Hematopoietic multipotent progenitor cell treated with erythropoietin and hydrocortisone succinate and interleukin-3 and kit ligand, for 8 days (in vitro differentiated cells): Measurements from ENCODE around the gene ADAMTSL3.

Source experiments
- DNase-seq: peaks from one replicate; pipeline ENCODE4 v3.0.0-alpha.2; 2015

The ADAMTSL3 gene, protein sequence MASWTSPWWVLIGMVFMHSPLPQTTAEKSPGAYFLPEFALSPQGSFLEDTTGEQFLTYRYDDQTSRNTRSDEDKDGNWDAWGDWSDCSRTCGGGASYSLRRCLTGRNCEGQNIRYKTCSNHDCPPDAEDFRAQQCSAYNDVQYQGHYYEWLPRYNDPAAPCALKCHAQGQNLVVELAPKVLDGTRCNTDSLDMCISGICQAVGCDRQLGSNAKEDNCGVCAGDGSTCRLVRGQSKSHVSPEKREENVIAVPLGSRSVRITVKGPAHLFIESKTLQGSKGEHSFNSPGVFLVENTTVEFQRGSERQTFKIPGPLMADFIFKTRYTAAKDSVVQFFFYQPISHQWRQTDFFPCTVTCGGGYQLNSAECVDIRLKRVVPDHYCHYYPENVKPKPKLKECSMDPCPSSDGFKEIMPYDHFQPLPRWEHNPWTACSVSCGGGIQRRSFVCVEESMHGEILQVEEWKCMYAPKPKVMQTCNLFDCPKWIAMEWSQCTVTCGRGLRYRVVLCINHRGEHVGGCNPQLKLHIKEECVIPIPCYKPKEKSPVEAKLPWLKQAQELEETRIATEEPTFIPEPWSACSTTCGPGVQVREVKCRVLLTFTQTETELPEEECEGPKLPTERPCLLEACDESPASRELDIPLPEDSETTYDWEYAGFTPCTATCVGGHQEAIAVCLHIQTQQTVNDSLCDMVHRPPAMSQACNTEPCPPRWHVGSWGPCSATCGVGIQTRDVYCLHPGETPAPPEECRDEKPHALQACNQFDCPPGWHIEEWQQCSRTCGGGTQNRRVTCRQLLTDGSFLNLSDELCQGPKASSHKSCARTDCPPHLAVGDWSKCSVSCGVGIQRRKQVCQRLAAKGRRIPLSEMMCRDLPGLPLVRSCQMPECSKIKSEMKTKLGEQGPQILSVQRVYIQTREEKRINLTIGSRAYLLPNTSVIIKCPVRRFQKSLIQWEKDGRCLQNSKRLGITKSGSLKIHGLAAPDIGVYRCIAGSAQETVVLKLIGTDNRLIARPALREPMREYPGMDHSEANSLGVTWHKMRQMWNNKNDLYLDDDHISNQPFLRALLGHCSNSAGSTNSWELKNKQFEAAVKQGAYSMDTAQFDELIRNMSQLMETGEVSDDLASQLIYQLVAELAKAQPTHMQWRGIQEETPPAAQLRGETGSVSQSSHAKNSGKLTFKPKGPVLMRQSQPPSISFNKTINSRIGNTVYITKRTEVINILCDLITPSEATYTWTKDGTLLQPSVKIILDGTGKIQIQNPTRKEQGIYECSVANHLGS (N-terminal part only)

DNA sequence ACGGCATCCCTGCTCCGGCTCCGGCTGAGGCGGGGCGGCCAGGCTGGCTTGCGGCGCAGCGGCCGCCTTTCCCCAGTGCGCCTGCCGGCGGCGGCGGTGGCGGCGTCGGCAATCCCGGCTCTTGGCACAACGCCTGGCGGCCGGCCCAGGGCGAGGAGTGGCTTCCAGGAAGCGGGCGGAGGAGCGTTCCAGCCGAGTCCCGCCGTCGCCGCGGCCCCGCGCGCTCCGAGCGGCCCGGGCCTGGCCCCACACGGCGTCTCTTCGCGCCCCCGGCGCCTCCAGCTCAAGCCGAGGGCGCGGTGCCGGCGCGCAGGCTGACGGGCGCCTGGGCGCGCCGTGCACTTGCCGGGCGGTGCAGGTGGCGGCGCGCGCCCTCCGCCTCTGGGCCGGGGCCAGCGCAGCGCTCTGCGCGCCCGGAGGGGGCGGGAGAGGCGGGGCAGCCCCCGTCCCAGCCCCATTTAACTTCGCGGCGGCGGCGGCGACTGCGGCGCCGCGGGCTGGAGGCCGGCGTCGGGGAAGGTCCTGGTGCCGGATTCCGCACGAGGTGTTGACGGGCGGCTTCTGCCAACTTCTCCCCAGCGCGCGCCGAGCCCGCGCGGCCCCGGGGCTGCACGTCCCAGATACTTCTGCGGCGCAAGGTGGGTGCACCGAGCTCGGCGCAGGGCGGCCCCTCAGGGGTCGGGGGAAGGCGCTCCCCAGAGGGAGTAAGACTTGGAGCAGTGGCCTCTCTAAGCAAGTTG lies at the start of gene ADAMTSL3:
ADAMTSL3 (plus strand) TSS at position 485 of the 740 bp plus-strand sequence. CDS start 1,639 bp downstream, outside the sequence.
- peak; percentile 52 for DNase-seq

DNA sequence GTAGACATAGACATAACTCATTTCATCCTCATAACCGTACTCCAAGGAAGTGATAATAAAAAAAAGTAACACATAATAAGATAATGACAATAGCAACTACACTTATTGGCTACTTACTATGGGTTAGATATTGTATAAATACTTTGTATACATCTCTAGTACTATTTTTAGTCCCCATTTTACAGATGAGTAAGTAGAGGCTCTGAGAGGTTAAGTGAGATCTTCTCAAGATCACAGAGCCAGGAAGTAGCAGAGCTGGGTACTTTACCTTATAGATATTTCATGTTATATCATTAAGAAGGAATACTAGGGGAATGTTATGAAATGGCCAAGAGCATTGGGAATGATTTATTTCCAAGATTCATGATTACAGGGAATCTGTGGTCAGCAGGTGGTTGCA lies 49.4 kb upstream of the ADAMTSL3 start:
- DNase-seq = no peak

DNA sequence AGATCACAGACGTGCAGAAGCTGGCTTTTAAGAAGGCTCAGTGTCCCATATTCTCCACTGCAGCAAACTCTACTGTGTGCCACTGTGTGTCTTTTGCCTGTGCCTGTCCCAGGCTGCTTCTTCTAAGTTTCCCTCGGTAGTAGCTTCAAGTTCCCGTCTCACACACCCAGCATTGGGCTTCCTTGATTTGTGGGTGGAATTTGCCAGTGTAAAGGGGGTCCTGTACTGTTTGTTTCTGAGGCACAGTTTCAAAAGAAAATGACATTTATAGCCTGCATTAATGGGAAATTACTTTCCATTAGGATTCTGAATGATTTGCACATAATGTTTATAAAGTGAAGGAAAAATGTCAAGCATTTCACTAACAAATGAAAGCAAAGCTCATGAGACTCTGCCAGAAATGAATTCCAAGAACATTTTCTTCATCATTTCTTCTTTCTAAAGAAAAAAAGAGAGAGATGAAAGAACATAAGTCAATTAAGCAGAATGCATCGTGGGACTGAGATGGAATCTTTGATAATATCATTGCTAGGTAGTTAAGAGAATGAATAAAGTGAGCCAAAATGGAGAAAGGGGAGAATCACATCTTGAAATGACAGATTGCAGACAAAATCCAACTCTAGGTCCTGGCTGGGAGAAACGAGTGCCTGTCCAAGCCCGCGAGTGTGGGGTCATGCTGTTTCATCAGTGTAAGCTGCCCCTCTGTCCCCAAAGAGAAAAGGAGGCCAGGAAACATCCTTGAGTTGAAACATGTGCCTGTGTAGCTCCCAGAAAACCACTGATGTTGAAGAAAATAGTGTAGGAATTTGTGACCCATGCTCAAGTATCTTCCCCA lies 48.6 kb upstream of the ADAMTSL3 start:
- no peak for DNase-seq

DNA sequence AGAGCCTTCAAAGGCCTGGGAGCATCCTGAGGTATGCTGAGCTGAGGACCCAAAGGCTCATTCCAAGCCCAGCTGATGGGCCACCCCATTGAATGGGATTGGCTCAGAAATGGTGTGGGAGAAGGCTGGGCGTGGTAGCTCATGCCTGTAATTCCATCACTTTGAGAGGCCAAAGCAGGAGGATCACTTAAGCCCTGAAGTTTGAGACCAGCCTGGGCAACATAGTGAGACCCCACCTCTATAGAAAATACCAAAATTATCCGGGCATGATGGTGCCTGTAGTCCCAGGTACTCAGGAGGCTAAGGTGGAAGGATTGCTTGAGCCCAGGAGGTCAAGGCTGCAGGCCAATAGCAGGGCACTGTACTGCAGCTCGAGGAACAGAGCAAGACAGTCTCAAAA lies 43.8 kb upstream of the ADAMTSL3 start:
- no peak for DNase-seq

DNA sequence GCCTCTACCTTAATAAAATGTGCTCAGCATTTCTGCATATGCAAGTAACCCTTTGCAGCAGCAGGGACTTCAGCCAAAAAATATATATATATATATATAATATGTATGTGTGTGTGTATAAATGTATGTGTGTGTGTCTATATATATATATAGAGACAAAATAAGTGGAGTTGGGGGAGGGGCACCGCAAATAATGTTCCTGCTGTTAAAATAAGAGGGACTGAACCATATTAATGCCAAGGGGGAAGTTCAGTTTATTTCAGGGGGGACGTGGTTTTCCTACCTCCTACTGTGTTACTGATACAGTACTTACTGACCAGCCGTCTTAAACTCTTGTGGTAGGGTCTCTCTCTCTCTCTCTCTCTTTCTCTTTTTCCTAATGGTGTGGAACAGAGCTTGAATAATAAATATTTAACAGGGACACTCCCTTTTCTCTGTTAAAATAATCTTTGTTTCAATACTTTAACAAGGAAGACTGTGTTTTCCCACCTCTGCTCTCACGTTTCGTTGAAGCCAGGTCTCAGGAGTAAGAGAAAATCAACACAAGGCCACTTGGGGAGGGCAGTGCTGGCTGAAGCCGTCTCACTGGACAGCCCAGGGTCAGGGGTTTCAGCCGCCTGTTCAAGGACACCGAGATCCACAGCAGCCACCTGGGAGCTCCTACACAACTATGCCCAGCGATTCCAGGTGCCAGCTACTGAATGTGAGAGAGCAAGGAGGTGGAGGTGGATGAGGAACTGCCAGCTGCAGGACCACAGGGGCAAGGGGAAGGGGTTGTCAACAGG lies 42.8 kb upstream of the ADAMTSL3 start:
- DNase-seq = no peak

DNA sequence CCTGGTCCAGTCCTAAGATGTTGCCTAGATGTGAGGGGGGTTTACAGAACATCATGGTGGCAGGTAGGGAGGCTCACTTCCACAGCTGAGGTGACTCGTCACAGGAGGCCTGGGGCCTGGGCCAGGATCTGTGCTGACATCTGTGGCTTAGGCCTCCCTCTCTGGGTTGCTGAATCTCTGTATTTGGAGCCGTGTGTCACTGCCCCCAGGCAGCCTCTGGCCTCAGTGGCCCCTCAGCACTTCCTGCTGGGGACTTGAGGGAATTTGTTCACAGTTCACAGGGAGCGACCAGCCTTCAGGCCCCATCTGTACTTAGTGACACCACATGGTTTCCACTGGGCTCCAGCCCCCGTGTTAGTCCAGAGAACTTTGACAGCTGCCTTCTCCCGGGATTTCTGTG lies 41.7 kb upstream of the ADAMTSL3 start:
- no peak for DNase-seq

DNA sequence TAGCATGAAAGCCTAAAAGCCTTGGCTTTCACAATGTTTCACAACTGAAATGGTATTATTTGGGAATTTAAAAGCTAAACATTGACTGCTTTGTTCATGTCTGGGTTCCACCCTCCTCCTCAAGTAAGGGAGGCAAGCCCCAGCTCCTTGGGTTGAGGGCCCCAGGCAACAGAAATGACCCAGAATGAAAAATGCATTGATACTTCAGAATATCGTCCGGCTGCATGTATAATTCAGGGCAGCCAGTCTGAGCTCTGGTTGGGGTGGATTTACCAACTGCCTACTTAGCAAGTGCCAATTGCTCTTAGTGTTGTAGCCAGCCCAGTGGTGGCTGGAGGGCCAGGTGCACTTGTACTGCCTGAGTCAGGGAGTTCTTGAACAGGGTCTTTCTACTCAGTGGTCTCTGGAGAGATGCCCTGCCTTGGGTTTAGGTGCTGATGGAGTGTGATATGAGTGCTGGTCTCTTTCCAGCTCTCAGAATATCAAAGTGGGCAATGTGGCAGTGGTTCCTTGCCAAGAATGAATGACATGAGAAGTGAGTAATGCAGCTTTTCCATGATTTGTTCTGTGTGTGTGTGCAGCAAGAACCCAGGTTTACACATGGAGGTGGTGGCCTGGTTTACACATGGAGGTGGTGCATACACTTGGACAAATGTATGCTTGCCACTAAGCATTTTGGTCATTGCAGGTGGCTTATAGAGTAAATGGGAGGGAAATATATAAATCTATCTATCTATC lies 40.9 kb upstream of the ADAMTSL3 start:
- DNase-seq = no peak

DNA sequence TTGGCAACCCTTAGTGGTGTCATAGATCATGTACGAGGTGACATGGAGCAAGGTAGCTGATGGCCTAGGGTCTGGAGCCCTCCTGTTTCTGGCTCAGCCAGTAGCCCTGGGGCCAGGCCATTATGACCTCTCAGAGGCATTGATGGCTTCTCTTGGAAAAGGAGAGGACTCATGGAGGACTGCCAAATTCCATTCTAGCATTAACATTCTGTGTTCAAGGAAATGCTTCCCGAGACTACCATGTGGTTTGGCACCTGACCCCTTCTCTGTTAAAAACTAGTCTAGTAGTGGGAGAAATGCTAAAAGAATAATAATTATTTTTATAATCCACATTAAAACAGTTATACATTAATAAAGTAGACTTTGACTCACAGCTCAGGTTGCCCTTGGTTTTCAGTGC lies 40.2 kb upstream of the ADAMTSL3 start:
- DNase-seq = no peak

DNA sequence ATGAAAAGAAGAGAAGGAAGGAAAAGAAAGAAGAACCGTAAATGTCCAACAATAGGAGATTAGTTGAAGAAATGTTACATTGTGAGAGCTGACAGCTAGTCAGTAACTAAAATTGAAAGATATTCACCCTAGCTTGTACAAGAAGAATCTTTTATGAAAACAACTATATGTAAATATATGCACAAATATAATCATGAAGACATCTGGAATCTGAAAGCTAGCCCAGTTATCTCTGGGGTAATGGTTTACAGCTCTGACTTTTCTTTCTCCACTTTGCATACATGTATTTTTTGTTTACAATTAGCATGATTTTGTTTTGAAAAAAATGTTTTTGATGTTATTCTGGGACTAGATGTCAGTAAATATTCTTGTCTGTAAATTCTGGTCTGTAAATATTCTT lies 37.1 kb upstream of the ADAMTSL3 start:
- no peak for DNase-seq

DNA sequence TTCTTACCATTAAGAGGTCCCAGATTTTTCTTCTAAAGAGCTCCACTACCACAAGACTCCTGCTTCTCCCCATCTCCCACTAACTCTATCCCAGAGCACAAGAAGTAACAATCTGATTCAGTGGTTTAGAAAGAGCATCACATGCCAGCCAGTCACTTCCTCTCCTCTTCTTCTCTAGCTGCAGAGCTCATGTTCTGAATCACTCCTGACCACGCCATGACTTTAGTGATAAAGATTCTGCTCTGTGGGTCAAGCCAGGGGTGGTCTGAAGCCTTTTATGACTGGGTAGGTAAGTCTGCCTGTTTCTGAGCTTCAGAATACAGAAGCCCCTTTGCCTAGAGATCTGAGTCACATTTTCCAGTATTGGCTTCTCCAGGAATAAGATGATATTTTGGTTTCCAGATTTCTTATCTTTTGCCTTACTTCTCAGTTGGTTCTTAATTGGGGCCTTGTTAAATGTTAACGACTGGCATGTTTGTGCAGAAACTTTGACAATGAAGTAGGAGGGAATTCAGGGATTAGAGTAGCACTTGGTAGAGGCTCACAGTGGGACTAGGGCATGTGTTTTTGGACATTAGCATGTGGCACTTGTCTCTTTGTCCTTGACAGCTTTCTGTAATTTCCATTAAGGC lies 27.6 kb upstream of the ADAMTSL3 start:
- no peak for DNase-seq

DNA sequence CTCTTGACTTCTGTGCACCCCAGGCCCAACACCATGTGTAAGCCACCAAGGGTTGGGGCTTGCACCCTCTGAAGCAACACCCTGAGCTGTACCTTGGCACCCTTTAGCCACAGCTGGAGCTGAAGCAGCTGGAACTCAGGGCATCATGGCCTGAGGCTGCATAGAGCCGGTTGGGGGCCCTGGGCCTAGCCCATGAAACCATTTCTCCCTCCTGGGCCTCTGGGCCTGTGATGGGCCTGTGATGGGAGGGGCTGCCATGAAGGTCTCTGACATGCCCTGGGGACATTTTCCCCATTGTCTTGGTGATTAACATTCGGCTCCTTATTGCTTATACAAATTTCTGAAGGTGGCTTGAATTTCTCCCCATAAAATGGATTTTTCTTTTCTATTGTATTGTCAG lies 22.4 kb upstream of the ADAMTSL3 start:
- DNase-seq = no peak

DNA sequence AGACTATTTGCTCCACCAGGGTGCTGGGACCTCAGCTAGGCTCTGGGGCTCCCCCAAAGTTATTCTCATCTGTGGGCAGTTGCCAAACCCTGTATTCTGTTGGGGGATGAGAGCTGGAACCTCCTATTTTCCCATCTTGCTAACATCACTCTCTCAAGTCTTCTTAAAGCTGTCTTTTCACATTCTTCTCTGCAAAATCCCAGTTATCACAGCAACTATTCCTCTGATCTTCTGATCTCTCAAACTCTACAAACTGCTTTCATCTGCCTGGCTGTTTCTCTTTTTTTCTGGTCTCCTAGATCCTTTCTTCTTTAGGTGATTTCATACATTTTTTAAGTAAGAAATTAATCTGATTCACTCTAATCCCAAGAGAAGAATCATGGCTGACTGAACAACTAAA lies 10.7 kb upstream of the ADAMTSL3 start:
- DNase-seq = no peak

DNA sequence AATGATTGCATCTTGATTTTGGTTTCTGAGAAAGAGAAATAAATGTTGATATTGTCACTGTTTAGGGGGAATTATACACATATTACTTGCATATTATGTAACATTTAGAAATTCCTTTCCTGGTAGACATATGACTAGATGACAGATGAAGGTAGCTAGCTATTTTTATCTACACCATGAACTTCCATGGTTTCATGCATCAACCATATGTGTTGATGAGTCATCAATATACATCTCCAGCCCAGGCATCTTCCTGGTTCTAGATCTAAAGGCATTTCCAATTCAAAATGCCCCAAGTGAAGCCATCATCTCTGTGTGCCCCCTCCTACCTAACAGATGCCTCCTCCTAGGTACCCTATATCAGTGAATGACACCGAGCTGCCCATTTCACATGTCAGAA lies 9.5 kb upstream of the ADAMTSL3 start:
- DNase-seq = no peak

DNA sequence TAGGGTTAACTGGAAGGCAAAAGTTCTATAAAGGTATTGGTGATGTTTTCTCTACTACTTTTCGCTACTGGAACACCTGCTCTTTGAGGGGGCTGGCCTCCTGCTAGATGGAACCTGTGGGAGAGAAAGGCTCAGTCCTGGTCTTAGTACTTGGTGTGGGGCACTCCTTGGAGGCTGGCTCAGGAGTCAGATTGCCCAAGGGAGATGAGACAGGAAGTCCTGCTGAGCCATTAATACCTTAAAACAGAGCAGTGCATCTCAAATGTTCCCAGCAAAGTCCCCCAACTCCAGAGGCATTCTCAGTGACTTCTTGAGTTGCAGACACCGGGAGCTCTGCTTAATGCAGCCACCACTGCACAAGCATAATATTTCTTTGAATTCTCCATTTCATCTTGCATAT lies 3.1 kb upstream of the ADAMTSL3 start:
- no peak for DNase-seq

DNA sequence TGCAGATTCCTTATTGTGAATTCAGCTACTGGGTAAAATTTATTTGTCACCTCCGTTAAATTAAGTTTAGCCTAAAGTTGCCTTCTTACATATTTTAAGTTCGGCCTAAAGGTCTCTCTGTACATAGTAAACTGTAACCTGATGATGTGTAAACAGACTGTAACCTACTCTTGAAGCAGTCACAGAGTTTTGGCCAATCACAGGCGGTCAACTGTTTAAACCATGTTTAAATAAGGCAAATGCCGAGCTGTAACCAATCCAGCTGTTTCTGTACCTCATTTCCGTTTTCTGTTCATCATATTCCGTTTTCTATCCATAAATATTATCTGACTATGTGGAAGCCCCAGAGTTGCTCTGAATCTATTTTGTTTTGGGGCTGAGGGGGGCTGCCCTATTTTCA lies 2.4 kb upstream of the ADAMTSL3 start:
- no peak for DNase-seq

DNA sequence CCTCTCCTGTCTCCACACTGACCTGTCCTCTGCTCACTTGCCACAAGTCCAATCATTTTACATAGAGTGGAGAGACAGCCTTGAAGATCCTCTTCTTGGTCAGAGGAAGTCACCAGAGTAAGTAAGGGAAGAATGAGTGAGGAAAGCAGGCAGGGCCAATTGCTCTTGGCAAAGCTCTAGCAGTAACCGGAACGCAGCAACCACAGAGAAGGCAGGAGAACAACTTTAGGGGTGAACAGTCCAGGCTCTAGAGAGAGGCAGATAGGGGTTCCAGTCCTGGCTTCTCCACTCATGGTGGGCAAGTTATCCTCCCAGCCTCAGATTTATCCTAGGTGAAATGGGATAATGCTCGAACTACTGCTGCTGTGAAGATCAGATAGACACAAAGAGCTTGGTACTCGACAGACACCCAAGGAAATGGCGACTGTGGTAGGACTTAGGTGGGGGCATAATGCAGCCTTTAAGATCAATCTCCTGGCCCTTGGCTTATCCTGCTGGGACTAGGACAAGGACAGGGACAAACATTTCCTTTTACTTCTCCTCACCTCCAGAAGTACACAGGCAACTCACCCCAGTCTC lies 1.2 kb upstream of the ADAMTSL3 start:
- no peak for DNase-seq

DNA sequence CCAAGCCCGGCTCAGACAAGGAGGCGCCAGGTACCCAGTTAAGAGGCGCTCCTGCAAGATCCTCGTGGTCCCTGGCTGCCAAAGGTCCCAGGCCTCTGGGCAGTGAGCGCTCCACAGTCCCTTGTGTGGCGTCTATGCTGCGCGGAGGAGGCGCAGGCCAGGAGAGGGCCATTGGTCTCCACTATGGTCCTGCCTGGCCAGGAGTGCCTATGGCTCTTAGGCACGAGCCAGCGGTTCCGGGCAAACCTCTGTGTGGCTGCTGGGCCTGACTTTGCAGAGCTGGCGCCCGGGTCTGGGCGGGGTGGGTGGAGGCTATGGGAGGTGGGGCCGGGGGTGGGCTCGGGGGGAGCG lies 660 bp upstream of the ADAMTSL3 start:
- DNase-seq = no peak

DNA sequence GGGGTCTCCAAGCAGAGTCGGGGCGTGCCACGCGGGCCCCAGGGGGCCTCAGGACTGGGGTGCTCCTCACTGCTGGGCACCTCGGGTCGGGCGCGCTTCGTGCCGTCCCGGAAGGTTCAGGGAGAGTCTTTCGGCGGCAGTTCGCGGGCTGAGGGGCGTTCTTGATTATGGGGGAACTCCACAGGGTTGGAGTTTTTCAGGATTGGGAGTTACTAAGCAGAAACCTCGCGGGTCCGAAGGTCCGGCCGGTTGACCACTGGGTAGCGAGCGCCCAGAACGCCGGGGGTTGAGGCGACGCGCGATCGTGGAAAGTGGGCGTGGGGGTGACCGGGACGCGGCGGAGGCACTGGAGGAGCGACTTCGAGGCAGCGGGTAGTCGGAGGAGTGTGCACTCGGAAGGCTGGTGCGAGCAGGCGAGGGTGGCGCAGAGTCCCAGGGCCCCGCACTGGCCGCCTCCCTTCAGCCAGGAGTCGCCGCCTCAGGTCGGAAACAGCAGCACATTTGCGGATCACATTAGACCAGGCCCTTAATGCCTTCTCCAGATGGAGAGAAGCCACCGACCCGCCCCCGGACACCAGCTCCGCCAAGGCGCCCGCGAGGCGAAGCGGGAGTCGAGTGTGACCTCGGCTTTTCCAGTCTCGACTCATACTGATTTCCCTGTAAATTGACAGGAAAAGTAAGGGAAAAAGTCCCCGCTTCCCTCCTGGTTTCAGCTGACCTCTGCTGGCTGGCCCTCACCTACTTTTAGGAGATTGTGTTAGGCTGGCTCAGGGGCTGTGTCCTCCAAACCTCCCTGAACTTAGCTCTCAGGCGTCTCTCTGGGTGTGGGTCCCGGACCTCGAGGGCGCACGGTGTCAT lies 685 bp downstream of the ADAMTSL3 start:
- DNase-seq = no peak
